22Rv1 (cell line): ENCODE measurements around the gene SEC14L1.

Experiments used
- H3K27ac ChIP-seq: fragments of 450-650 bp; 2 replicates; pipeline ENCODE4 v1.5.1; 2017
- CTCF ChIP-seq: fragments of 450-650 bp; IDR thresholded peaks from 2 replicates; pipeline ENCODE4 v1.5.1; 2017; ENCODE audit warnings: mild to moderate bottlenecking
- ZFX ChIP-seq: fragments of 450-650 bp; IDR thresholded peaks from 2 replicates; pipeline ENCODE4 v1.6.1; 2017; ENCODE audit warnings: antibody characterized with exemption, borderline replicate concordance

SEC14L1 gene

GRCh38 chr17:77167472-77168306, 26.9 kb downstream of the SEC14L1 start:
- TF ChIP-seq CTCF, result no peak
- no peak for TF ChIP-seq ZFX
- H3K27ac ChIP-seq, result no peak overlapping the region

- TF ChIP-seq CTCF, result no peak
- TF ChIP-seq ZFX, result no peak
- H3K27ac ChIP-seq, result no peak overlapping the region
Observed at GRCh38 chr17:77173104-77173503, 32.3 kb downstream of the SEC14L1 start.

GRCh38 chr17:77174928-77175661, 34.3 kb downstream of the SEC14L1 start:
- TF ChIP-seq ZFX (no peak), CTCF (no peak)
- no peak overlapping the region for H3K27ac ChIP-seq

- TF ChIP-seq ZFX, result no peak
- no peak for TF ChIP-seq CTCF
- no peak overlapping the region for H3K27ac ChIP-seq
Observed at GRCh38 chr17:77177002-77177741, 36.4 kb downstream of the SEC14L1 start.

- no peak overlapping the region for H3K27ac ChIP-seq
- no peak for TF ChIP-seq ZFX
- TF ChIP-seq CTCF, result no peak
Observed at GRCh38 chr17:77178050-77178449, 37.3 kb downstream of the SEC14L1 start.

GRCh38 chr17:77178563-77178962, 37.8 kb downstream of the SEC14L1 start:
- H3K27ac ChIP-seq, result no peak overlapping the region
- TF ChIP-seq ZFX, result no peak
- no peak for TF ChIP-seq CTCF
